ENCODE data around the gene ATG16L2.
"Not testable (repeated sequence)": the region's sequence is repeated elsewhere in the genome, so short reads cannot be mapped to it uniquely, and the experiment has no call there.

The ATG16L2 gene

GRCh38 chr11:72850832-72851231 lies 36.6 kb downstream of the ATG16L2 start:
- no peak for DNase-seq

GRCh38 chr11:72851726-72852125 lies 37.5 kb downstream of the ATG16L2 start:
- no peak for DNase-seq

GRCh38 chr11:72856065-72856464 lies 41.9 kb downstream of the ATG16L2 start:
- DNase-seq, result no peak

GRCh38 chr11:72856551-72857345 lies 42.5 kb downstream of the ATG16L2 start:
- no peak for DNase-seq

- not testable (repeated sequence) for DNase-seq
Measured at GRCh38 chr11:72858267-72858666, 44.1 kb downstream of the ATG16L2 start.

GRCh38 chr11:72859126-72859525 lies 44.9 kb downstream of the ATG16L2 start:
- DNase-seq, result no peak

GRCh38 chr11:72860010-72860409 lies 45.8 kb downstream of the ATG16L2 start:
- DNase-seq, result no peak

GRCh38 chr11:72860592-72860991 lies 46.4 kb downstream of the ATG16L2 start:
- DNase-seq, result no peak

GRCh38 chr11:72863091-72863490 lies 48.9 kb downstream of the ATG16L2 start:
- no peak for DNase-seq

GRCh38 chr11:72863916-72864315 lies 49.7 kb downstream of the ATG16L2 start:
- no peak for DNase-seq

GRCh38 chr11:72864702-72865655 lies 50.8 kb downstream of the ATG16L2 start:
- DNase-seq, result no peak

GRCh38 chr11:72867970-72868369 lies 53.8 kb downstream of the ATG16L2 start:
- DNase-seq, result no peak

- DNase-seq, result no peak
Measured at GRCh38 chr11:72869831-72870230, 55.6 kb downstream of the ATG16L2 start.

- no peak for DNase-seq
Measured at GRCh38 chr11:72871119-72871518, 56.9 kb downstream of the ATG16L2 start.

GRCh38 chr11:72872012-72872411 lies 57.8 kb downstream of the ATG16L2 start:
- DNase-seq, result no peak

GRCh38 chr11:72875736-72876135 lies 61.5 kb downstream of the ATG16L2 start:
- DNase-seq, result no peak

- DNase-seq, result no peak
Measured at GRCh38 chr11:72876147-72876546, 61.9 kb downstream of the ATG16L2 start.
